Colonic mucosa (tissue), 4 donors: Measurements from ENCODE around the gene APOBEC3B. TPM values are rescaled to one million over a fixed set of nuclear protein-coding genes. Genes with fewer than 3 reads are reported as not detected.
"Not testable (repeated sequence)": the region's sequence is repeated elsewhere in the genome, so short reads cannot be mapped to it uniquely, and the experiment has no call there.

Experiments used
- DNase-seq: peaks from one replicate; pipeline ENCODE4 v3.0.0-alpha.2; 2020
- H3K27ac ChIP-seq: fragments of 200-600 bp; one replicate; pipeline ENCODE4 v1.8.0; 2021
- H3K27me3 ChIP-seq: fragments of 200-600 bp; one replicate; pipeline ENCODE4 v1.8.0; 2021
- H3K36me3 ChIP-seq: fragments of 200-600 bp; one replicate; pipeline ENCODE4 v1.8.0; 2021
- H3K4me1 ChIP-seq: fragments of 200-600 bp; one replicate; pipeline ENCODE4 v1.8.0; 2021; ENCODE audit warnings: mild to moderate bottlenecking
- H3K4me3 ChIP-seq: fragments of 200-600 bp; one replicate; pipeline ENCODE4 v1.8.0; 2021
- H3K9ac ChIP-seq, 2 donors: one replicate each; pipeline ENCODE4 v1.7.0; 2013; ENCODE audit warnings: control low read depth in 2 of 2, low read depth in 2 of 2, low read length in 2 of 2
- H3K9me3 ChIP-seq: fragments of 200-600 bp; one replicate; pipeline ENCODE4 v1.8.0; 2021
- intact Hi-C: fragments of 100-400 bp; cut with DNase I; formaldehyde crosslinking; loops from one replicate; pipeline ENCODE4 v1.14.1; 2022
- total RNA-seq, 2 donors: library from RNA; stranded (reverse); fragmentation: NEBNext Ultra II Directional in 1 of 2; extraction: Animal tissue kit (Norgen Biotek cat#: 25700) in 1 of 2; gene quantifications; one replicate each; pipeline ENCODE4 v1.2.1, GENCODE V29; 2021
- TF ChIP-seq, protein P1 (sequence below): fragments of 200-600 bp; IDR thresholded peaks from one replicate; pipeline ENCODE4 v1.8.0; 2022; ENCODE audit warnings: antibody characterized with exemption, mild to moderate bottlenecking
- donor health status: healthy.
- donor health status: DM: no; HTN: no; CAD: no.
- donor health status: DM: no; HTN: no; CAD: no.

The APOBEC3B gene
- total RNA-seq, 2 donors from 2014 or later = 9.3 to 18.9 TPM

DNA sequence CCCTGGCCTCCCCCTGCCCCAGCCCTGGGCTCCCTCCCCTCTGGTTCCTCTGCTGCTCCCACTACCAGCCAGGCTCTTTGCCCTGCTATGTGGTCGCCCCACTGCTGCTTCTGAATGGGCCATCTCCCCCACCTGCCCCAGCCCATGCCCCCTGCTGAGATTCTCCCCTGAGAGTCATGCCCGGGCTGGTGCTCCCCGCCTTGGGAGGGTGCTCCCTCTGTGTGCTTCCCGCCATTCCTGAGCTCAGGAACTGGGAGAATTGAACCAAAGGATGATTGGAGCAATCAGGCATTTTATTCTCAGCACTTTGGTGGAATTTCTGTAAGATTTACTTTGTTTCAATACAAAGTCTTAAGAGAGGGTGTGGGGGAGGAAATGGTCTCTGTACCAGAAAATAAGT lies 45.6 kb downstream of the APOBEC3B start:
- Histone ChIP-seq H3K4me1 (no peaks in the 10 kb centered on the region), H3K36me3 (no peaks in the 10 kb centered on the region), H3K4me3 (no peak overlapping the region), H3K27me3 (no peaks in the 10 kb centered on the region), H3K9me3 (no peaks in the 10 kb centered on the region), H3K27ac (no peak overlapping the region), H3K9ac (no peak overlapping the region)
- TF ChIP-seq, protein P1, sequence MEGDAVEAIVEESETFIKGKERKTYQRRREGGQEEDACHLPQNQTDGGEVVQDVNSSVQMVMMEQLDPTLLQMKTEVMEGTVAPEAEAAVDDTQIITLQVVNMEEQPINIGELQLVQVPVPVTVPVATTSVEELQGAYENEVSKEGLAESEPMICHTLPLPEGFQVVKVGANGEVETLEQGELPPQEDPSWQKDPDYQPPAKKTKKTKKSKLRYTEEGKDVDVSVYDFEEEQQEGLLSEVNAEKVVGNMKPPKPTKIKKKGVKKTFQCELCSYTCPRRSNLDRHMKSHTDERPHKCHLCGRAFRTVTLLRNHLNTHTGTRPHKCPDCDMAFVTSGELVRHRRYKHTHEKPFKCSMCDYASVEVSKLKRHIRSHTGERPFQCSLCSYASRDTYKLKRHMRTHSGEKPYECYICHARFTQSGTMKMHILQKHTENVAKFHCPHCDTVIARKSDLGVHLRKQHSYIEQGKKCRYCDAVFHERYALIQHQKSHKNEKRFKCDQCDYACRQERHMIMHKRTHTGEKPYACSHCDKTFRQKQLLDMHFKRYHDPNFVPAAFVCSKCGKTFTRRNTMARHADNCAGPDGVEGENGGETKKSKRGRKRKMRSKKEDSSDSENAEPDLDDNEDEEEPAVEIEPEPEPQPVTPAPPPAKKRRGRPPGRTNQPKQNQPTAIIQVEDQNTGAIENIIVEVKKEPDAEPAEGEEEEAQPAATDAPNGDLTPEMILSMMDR = no peak
- intact Hi-C loops = no loop called here
- no peak for DNase-seq

DNA sequence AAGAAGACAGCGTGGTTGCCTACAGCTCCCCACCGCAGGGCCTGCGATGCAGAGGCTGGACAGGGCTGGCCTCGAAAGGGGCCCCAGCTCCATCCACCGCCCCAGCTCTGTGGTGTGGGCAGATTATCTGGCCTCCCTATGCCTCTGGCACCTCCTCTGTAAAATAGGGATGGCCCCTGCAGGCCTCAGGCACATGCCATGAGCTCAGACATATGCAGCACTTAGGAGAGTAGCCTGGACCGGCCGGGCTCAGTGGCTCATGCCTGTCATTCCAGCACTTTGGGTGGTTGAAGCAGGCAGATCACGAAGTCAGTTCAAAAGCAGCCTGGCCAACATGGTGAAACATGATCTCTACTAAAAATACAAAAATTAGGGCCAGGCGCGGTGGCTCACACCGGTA lies 46.1 kb downstream of the APOBEC3B start:
- Histone ChIP-seq H3K27me3 (no peaks in the 10 kb centered on the region), H3K9ac (no peak overlapping the region), H3K9me3 (no peaks in the 10 kb centered on the region), H3K4me1 (no peaks in the 10 kb centered on the region), H3K27ac (no peak overlapping the region), H3K4me3 (no peak overlapping the region), H3K36me3 (no peaks in the 10 kb centered on the region)
- intact Hi-C loops = no loop called here
- TF ChIP-seq, protein P1 = no peak
- no peak for DNase-seq

DNA sequence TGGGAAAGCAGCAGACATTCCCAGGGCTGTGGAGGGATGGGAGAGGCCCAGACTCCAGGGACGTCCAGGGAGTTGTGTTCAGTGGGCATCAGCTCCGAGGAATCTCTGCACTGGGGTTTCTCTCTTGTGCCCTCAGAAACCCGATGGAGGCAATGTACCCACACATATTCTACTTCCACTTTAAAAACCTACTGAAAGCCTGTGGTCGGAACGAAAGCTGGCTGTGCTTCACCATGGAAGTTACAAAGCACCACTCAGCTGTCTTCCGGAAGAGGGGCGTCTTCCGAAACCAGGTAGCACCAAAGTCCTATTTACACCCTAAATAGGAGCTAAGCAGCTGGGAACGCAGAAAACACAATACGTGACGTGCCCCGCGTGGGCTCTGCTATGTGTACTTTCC lies 47.1 kb downstream of the APOBEC3B start:
- no peak for DNase-seq
- no peaks in the 10 kb centered on the region for H3K4me1 ChIP-seq
- no peak overlapping the region for H3K9ac ChIP-seq
- H3K4me3 ChIP-seq = no peak overlapping the region
- H3K27ac ChIP-seq = no peak overlapping the region
- TF ChIP-seq, protein P1 = no peak
- no peaks in the 10 kb centered on the region for H3K27me3 ChIP-seq
- intact Hi-C loops = no loop called here
- no peaks in the 10 kb centered on the region for H3K9me3 ChIP-seq
- H3K36me3 ChIP-seq = no peaks in the 10 kb centered on the region

DNA sequence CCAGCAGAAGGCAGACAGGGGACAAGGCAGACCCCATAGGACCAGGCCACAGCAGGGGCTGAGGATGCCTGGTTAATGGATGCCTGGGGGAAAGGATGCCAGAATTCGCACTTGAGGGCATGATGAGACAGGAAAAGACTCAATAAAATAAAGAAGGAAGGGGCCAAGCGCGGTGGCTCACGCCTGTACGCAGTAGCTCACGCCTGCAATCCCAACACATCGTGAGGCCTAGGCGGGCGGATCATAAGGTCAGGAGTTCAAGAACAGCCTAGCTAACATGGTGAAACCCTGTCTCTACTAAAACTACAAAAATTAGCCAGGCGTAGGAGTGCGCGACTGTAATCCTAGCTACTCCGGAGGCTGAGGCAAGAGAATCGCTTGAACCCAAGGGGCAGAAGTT lies 48.6 kb downstream of the APOBEC3B start:
- H3K9ac ChIP-seq = no peak overlapping the region
- H3K4me1 ChIP-seq = no peaks in the 10 kb centered on the region
- no peaks in the 10 kb centered on the region for H3K27me3 ChIP-seq
- no peak overlapping the region for H3K4me3 ChIP-seq
- H3K36me3 ChIP-seq = no peaks in the 10 kb centered on the region
- intact Hi-C loops = no loop called here
- no peaks in the 10 kb centered on the region for H3K9me3 ChIP-seq
- no peak overlapping the region for H3K27ac ChIP-seq
- TF ChIP-seq, protein P1 = no peak
- no peak for DNase-seq

DNA sequence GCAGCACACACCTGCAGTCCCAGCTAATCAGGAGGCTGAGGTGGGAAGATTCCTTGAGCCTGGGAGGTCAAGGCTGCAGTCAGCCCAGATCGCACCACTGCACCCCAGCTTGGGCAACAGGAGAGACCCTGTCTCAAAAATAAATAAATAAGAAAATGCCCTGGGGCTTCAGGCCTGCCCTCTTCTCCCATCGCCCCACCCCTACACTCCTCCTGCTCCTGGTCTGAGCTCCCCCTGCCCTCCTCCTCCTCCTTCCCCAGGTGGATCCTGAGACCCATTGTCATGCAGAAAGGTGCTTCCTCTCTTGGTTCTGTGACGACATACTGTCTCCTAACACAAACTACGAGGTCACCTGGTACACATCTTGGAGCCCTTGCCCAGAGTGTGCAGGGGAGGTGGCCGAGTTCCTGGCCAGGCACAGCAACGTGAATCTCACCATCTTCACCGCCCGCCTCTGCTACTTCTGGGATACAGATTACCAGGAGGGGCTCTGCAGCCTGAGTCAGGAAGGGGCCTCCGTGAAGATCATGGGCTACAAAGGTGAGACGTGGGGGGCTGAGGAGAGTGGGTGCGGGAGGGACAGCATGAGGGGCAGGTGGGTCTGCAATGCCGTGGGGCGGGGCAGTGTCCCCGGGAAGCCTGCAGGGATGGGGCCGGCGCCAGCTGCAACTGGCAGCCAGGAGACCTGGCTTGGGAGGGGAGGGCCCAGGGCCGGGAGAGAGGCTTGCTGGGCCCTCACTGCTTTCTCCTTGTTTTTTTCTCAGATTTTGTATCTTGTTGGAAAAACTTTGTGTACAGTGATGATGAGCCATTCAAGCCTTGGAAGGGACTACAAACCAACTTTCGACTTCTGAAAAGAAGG lies 49.5 kb downstream of the APOBEC3B start:
- DNase-seq, H3K36me3 ChIP-seq, intact Hi-C loops, H3K4me1 ChIP-seq, H3K27ac ChIP-seq, H3K9me3 ChIP-seq, H3K27me3 ChIP-seq, H3K4me3 ChIP-seq, H3K9ac ChIP-seq: not testable (repeated sequence)

DNA sequence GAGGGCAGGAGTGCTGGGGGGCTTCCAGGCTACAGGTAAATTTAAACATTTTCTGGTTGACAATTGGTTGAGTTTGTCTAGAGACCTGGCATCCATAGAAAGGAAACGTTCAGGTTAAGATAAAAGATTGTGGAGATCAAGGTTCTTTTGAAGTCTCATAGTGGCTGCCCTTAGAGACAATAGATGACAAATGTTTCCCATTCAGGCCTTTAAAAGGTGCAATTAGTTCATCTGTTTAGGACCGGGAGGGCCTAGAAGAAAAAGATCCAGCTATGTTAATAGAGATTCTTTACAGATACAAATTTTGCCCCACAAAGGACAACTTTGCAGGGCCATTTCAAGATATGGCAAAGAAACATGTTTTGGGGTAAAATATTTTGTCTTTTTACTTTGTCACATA lies 54.9 kb downstream of the APOBEC3B start:
- intact Hi-C loops, H3K36me3 ChIP-seq, H3K27ac ChIP-seq, H3K27me3 ChIP-seq, H3K9ac ChIP-seq, H3K4me3 ChIP-seq, H3K4me1 ChIP-seq, DNase-seq, H3K9me3 ChIP-seq: not testable (repeated sequence)
